ENCODE measurements around the gene TMEM164.
"Not testable (repeated sequence)": the region's sequence is repeated elsewhere in the genome, so short reads cannot be mapped to it uniquely, and the experiment has no call there.

Gene TMEM164

GRCh38 chrX:110002300-110003166 is at the start of gene TMEM164:
TSS of gene TMEM164 (plus strand) at chrX:110003114. CDS start at chrX:110003775, 661 bp downstream.
- peak; percentile 80 to 82 for DNase-seq

- no peak for DNase-seq
Observed at GRCh38 chrX:109954333-109954732, 48.6 kb upstream of the TMEM164 start.

GRCh38 chrX:109954955-109955354 is 48.0 kb upstream of the TMEM164 start:
- no peak for DNase-seq

- no peak for DNase-seq
Observed at GRCh38 chrX:109958266-109958665, 44.6 kb upstream of the TMEM164 start.

GRCh38 chrX:109959356-109959871 is 43.5 kb upstream of the TMEM164 start:
- no peak for DNase-seq

- DNase-seq = no peak
Observed at GRCh38 chrX:109964390-109964789, 38.5 kb upstream of the TMEM164 start.

- DNase-seq = no peak
Observed at GRCh38 chrX:109966246-109966645, 36.7 kb upstream of the TMEM164 start.

- no peak for DNase-seq
Observed at GRCh38 chrX:109967156-109967555, 35.8 kb upstream of the TMEM164 start.

GRCh38 chrX:109970841-109971240 is 32.1 kb upstream of the TMEM164 start:
- DNase-seq = not testable (repeated sequence)

GRCh38 chrX:109974906-109975655 is 27.8 kb upstream of the TMEM164 start:
- DNase-seq = no peak

- not testable (repeated sequence) for DNase-seq
Observed at GRCh38 chrX:109985210-109985609, 17.7 kb upstream of the TMEM164 start.

GRCh38 chrX:109987884-109988283 is 15.0 kb upstream of the TMEM164 start:
- DNase-seq = no peak

- DNase-seq = no peak
Observed at GRCh38 chrX:109990582-109991276, 12.2 kb upstream of the TMEM164 start.

GRCh38 chrX:109992203-109992602 is 10.7 kb upstream of the TMEM164 start:
- DNase-seq = no peak

- DNase-seq = no peak
Observed at GRCh38 chrX:109995155-109995554, 7.8 kb upstream of the TMEM164 start.

GRCh38 chrX:109997786-109998452 is 5.0 kb upstream of the TMEM164 start:
- DNase-seq = no peak

- DNase-seq = no peak
Observed at GRCh38 chrX:110000000-110000399, 2.9 kb upstream of the TMEM164 start.

GRCh38 chrX:110000847-110001713 is 1.8 kb upstream of the TMEM164 start:
- DNase-seq = no peak

GRCh38 chrX:110001740-110002299 is 1.1 kb upstream of the TMEM164 start:
- no peak for DNase-seq

GRCh38 chrX:110003167-110004156 is 548 bp downstream of the TMEM164 start:
- peak; percentile 5 to 9 for DNase-seq
